DMS 273 (cell line): ENCODE results near the gene PAQR6.

ENCODE experiments used
- DNase-seq: peaks from one replicate; lab custom pipeline; 2025; ENCODE audit not compliant: unreplicated experiment; lab: John Stamatoyannopoulos, UW

Gene PAQR6, protein sequence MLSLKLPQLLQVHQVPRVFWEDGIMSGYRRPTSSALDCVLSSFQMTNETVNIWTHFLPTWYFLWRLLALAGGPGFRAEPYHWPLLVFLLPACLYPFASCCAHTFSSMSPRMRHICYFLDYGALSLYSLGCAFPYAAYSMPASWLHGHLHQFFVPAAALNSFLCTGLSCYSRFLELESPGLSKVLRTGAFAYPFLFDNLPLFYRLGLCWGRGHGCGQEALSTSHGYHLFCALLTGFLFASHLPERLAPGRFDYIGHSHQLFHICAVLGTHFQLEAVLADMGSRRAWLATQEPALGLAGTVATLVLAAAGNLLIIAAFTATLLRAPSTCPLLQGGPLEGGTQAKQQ

DNA sequence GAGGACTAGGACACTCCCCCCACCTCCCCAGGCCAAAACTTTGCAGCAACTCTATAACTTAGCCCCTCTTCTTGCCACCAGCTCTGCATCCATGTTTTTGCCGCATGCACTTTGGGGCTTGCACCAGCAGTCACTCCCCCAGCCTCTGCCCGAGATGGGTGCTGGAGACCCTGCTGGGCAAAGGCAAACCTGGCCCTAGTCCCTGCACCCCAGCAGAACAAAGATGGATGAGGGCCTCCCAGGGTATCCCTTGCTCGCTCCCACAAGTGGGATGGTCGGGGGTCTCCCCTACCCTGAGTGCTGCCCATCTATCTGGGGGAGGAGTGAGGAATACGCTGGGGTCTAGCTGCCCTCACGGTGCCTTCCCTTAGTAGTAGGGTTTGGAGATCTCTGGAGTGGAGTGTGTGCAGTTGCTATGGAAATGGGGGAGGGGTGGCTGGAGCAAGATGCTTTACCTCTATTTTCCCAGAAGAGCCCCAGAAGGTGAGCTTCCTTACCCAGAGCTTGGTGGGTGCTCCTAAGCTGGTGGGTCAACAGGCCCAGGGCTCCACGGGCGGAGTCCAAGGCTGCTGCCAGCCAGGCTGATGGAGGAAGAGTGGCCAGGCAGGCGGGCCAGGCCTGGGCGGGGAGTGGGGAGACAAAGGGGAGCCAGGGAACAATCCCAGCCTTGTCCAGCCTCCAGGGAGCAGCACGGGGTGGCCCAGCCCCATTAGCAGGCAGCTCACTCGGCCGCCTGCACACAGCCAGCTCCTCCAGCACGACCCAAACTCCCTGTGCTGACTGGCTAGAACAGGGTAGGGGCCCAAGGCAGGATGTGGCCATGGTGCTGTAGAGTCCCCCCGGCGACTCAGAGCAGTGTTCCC lies at the start of gene PAQR6:
Gene PAQR6 (minus strand): TSS at position 597 of the 863 bp plus-strand sequence. CDS start 1,325 bp downstream, outside the sequence.
- DNase-seq, result peak; percentile 62

GRCh38 chr1:156295391-156295947 lies 47.6 kb upstream of the PAQR6 start, which contains the start of gene GLMP:
TSS of gene GLMP (minus strand) at chr1:156295679. CDS start at chr1:156295645, 34 bp downstream.
- DNase-seq, result peak; percentile 80

DNA sequence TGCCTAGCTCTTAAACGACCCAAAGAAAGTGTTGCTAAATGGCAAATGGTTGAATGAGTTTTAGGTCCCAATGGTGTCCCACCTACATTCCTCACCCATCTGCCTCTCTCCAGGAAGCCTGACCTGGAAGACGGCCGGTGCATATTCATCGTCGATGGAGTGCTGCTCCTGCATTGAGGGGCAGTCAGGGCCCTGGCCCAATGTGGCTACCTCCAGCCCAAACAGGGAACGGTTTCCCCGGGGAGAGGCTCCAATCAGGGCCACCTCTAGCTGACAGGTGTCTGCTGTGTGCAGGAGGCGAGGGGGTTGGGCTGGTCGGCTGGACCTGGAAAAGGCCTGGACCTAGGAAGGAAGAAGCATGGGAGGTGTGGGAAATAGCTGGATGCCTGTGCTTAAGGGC lies 46.0 kb upstream of the PAQR6 start:
- DNase-seq, result no peak

GRCh38 chr1:156293098-156293434 lies 45.2 kb upstream of the PAQR6 start:
- no peak for DNase-seq

- DNase-seq, result no peak
Observed at GRCh38 chr1:156291226-156292061, 43.6 kb upstream of the PAQR6 start.

DNA sequence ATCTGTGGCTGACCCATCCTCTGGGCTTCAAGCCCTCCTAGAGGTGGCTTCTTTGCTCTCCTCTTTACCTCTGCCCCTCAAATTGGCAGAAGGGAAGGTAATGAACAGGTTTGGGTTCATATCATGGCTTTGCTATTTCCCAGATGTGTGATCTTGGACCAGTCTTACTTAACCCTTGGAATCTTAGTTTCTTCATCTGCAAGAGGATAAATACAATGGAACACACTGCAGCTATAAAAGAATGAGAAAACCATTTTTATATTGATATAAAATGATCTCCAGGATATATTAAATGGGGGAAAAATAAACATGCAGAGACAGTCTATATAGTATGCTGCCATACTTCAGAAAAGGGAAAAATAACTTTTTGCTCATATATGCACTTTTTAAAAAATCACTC lies 42.0 kb upstream of the PAQR6 start:
- DNase-seq, result no peak

- no peak for DNase-seq
Observed at GRCh38 chr1:156286061-156286460, 38.2 kb upstream of the PAQR6 start.

GRCh38 chr1:156285437-156285836 lies 37.6 kb upstream of the PAQR6 start:
- DNase-seq, result no peak

GRCh38 chr1:156284757-156285156 lies 36.9 kb upstream of the PAQR6 start:
- no peak for DNase-seq

- DNase-seq, result no peak
Observed at GRCh38 chr1:156284112-156284511, 36.3 kb upstream of the PAQR6 start, which contains the start of gene TMEM79. TSS of gene TMEM79 (plus strand) at chr1:156284325. CDS start at chr1:156285227, 902 bp downstream.

- no peak for DNase-seq
Observed at GRCh38 chr1:156283521-156283920, 35.7 kb upstream of the PAQR6 start.

DNA sequence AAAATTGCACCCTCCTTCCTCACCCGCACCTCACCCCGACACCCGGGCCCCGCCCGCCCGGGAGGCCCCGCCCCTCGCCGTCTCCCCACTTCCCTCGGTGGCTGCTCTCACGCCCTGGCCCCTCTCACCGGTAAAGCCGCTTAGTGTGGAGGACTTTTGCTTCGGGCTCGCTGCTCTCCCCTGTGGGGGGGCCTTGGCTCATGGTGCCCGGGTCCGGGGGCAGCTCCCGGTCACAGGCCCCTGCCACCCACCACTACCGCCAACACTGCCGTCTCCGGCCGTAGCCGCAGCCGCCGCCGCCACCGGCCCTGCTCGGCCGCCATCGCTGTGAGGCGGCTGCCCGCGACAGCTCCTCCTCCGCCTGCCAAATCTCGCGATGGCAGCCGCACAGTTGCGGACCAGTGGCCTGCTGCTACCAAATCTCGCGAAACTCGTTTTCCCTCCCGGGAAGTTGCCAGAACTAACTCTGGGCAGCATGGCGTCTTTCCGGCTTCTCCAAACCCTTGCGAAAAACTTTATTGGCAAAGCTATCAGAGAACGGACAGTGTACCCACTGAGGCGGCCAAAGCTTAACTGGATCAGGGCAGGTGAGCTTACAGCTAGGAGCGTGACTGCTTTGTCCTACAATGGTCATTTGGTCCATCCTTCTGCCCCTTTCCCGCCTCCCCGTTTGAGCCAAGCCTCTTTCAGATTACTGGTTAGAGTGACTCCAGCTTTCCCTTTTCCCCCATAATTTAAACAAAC lies 34.8 kb upstream of the PAQR6 start, which contains the start of gene SMG5:
Gene SMG5 (minus strand): TSS at position 347 of the 744 bp plus-strand sequence. CDS start 145 bp downstream, at position 202.
- peak; percentile 100 for DNase-seq

- peak; percentile 77 for DNase-seq
Observed at GRCh38 chr1:156281693-156282478, 34.0 kb upstream of the PAQR6 start.

GRCh38 chr1:156281281-156281680 lies 33.4 kb upstream of the PAQR6 start:
- peak; percentile 68 for DNase-seq

GRCh38 chr1:156279837-156280236 lies 32.0 kb upstream of the PAQR6 start:
- DNase-seq, result no peak

- DNase-seq, result no peak
Observed at GRCh38 chr1:156276966-156277381, 29.1 kb upstream of the PAQR6 start.

GRCh38 chr1:156276532-156276931 lies 28.7 kb upstream of the PAQR6 start:
- DNase-seq, result no peak

DNA sequence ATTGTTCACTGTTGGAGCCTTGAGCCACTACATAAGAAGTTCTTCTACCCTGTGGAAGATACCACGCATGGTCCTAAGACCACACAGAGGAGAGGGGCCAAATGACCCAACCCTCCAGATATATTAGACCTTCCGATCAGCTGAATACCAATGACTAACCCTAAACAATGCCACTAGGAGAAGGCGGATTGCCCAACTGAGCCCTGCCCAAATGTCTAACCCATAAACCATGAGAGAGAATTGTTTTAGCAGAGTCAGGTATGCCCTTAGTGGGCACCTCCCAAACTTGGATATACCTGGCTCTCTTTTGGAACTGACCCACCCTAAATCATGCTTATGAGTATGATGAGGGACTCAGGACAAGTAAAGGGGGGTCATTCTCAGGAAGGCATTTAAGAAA lies 22.5 kb upstream of the PAQR6 start:
- DNase-seq, result no peak

DNA sequence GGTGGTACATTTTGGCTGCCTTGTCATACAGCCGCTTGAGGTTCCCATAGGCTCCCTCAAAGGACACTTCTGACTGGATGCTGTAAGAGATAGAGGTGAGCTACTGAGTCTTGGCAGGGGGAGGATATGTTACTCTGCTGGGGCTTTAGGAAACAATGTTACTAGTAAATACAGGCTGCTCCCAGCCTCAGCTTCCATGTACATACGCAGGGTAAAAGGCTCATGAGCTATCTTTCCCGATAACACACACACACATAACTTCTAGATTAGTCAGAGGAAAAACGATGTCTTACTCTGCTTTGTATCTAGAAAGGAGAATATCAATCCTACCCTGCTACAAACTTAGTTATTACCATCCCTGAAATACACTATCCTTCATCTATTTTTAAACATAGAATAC lies 20.5 kb upstream of the PAQR6 start:
- DNase-seq, result no peak
